Measurements from ENCODE around the gene LRRC61. TPM values are rescaled to one million over a fixed set of nuclear protein-coding genes. Genes with fewer than 3 reads are reported as not detected.

Gene LRRC61
- polyA plus RNA-seq, 1 donor (not counting 4 experiments of a cell fraction or from before 2014, with no cell fraction given) = 1.0 TPM

DNA sequence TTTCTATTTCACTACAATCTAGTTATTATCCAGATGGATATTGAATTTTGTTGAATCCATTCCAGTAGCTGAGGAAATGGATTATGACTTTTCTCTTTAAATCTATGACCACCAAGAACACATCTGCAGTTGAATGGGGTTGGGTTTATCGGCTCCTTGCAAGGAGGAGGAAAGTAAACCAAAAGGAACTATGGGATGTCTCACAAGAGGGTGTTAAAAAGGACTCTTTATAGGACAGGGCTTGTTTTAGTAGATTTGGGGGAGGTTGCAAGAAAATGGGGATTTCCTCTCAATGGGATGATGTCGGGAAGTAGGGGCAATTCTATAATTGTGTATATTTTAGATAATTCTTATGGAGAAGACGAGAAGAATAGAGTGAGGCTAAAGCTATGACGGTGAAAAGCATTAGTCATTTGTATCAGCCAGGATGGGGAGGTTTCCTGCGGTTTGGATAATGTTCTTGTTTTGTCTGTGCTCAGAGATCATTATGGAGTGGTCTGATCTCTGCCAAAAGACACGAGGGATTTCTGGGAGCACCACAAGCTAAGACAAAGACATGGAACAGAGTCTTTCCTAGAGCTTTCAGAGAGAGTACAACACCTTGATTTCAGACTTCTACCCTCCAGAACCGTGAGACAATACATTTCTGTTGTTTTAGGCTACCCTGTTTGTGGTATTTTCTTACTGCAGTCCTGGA, 5.3 kb upstream of the LRRC61 start:
- Histone ChIP-seq H3K79me2 (ENCODE audit: control insufficient read depth, insufficient read depth, low read length) (no peaks in the 10 kb centered on the region), H3K36me3 (ENCODE audit: control insufficient read depth in 2 of 2, extremely low read depth in 1 of 2, insufficient read depth in 2 of 2, low read length in 2 of 2) (no peaks in the 10 kb centered on the region), H3K9ac (ENCODE audit: control insufficient read depth, extremely low read depth, insufficient read depth, low read length) (no peak overlapping the region), H3K4me3 (ENCODE audit: control insufficient read depth in 2 of 3, extremely low read depth in 1 of 3, insufficient read depth in 2 of 3, low read depth in 1 of 3, low read length in 3 of 3) (no peak overlapping the region), H3K27me3 (ENCODE audit: control insufficient read depth, extremely low read depth, insufficient read depth, low read length) (no peaks in the 10 kb centered on the region), H3K9me1 (ENCODE audit: control insufficient read depth, extremely low read depth, insufficient read depth, low read length) (no peaks in the 10 kb centered on the region), H2AFZ (ENCODE audit: control insufficient read depth, low read length) (no peak overlapping the region), H4K20me1 (ENCODE audit: control insufficient read depth, extremely low read depth, insufficient read depth, low read length) (no peaks in the 10 kb centered on the region), H3K9me3 (ENCODE audit: control insufficient read depth, low read depth, low read length) (no peaks in the 10 kb centered on the region), H3K4me1 (ENCODE audit: control insufficient read depth, extremely low read depth, insufficient read depth, low read length) (peaks cover 9% of the 10 kb centered on the region), H3K27ac (ENCODE audit: control insufficient read depth, insufficient read depth, low read length) (no peak overlapping the region), H3K4me2 (ENCODE audit: control insufficient read depth, extremely low read depth, insufficient read depth, low read depth, low read length) (no peak overlapping the region)
- no peak for DNase-seq (ENCODE audit: low read depth, low spot score)
- TF ChIP-seq, protein P1, sequence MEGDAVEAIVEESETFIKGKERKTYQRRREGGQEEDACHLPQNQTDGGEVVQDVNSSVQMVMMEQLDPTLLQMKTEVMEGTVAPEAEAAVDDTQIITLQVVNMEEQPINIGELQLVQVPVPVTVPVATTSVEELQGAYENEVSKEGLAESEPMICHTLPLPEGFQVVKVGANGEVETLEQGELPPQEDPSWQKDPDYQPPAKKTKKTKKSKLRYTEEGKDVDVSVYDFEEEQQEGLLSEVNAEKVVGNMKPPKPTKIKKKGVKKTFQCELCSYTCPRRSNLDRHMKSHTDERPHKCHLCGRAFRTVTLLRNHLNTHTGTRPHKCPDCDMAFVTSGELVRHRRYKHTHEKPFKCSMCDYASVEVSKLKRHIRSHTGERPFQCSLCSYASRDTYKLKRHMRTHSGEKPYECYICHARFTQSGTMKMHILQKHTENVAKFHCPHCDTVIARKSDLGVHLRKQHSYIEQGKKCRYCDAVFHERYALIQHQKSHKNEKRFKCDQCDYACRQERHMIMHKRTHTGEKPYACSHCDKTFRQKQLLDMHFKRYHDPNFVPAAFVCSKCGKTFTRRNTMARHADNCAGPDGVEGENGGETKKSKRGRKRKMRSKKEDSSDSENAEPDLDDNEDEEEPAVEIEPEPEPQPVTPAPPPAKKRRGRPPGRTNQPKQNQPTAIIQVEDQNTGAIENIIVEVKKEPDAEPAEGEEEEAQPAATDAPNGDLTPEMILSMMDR (optimal IDR thresholded peaks at IDR 0.05 in 1 of 3, IDR thresholded peaks at IDR 0.05 in 1 of 3, conservative IDR thresholded peaks at IDR 0.05 in 1 of 3; ENCODE audit: extremely low read depth in 1 of 3, insufficient read depth in 2 of 3, low read length in 3 of 3) = no peak
- TF ChIP-seq EZH2 (IDR thresholded peaks at IDR 0.05; ENCODE audit: low read length) = no peak
- no peak for FAIRE-seq
- dilution Hi-C loops (cut with MboI; ENCODE audit: extremely low pct_ligation_motif_present, low sequenced_read_pairs) = no loop called here

DNA sequence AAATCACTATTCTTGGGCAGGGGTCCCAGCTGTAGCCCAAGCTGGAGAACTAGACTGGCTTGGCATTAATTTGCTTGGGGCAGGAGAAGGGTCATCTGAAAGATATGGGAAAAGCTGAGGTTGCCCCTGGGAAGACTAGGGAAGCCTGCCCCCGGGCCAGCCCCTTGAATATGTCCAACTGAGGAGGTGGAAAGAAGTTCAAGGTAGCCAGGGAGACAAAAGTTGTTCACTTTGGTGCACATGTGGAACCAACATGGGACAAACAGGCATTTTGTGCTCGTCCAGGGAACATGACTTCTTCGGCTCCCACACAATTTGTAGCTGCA, 1.4 kb upstream of the LRRC61 start:
- FAIRE-seq (no peak), DNase-seq (ENCODE audit: low read depth, low spot score) (no peak)
- no peak overlapping the region for H3K4me3 ChIP-seq (ENCODE audit: control insufficient read depth in 2 of 3, extremely low read depth in 1 of 3, insufficient read depth in 2 of 3, low read depth in 1 of 3, low read length in 3 of 3)
- no peaks in the 10 kb centered on the region for H3K9me1 ChIP-seq (ENCODE audit: control insufficient read depth, extremely low read depth, insufficient read depth, low read length)
- H3K4me1 ChIP-seq (ENCODE audit: control insufficient read depth, extremely low read depth, insufficient read depth, low read length) = peaks cover 22% of the 10 kb centered on the region
- H3K79me2 ChIP-seq (ENCODE audit: control insufficient read depth, insufficient read depth, low read length) = no peaks in the 10 kb centered on the region
- no peak overlapping the region for H2AFZ ChIP-seq (ENCODE audit: control insufficient read depth, low read length)
- TF ChIP-seq, protein P1 (optimal IDR thresholded peaks at IDR 0.05 in 1 of 3, IDR thresholded peaks at IDR 0.05 in 1 of 3, conservative IDR thresholded peaks at IDR 0.05 in 1 of 3; ENCODE audit: extremely low read depth in 1 of 3, insufficient read depth in 2 of 3, low read length in 3 of 3) = no peak
- TF ChIP-seq EZH2 (IDR thresholded peaks at IDR 0.05; ENCODE audit: low read length) = no peak
- no peak overlapping the region for H3K4me2 ChIP-seq (ENCODE audit: control insufficient read depth, extremely low read depth, insufficient read depth, low read depth, low read length)
- no peak overlapping the region for H3K9ac ChIP-seq (ENCODE audit: control insufficient read depth, extremely low read depth, insufficient read depth, low read length)
- no peaks in the 10 kb centered on the region for H3K36me3 ChIP-seq (ENCODE audit: control insufficient read depth in 2 of 2, extremely low read depth in 1 of 2, insufficient read depth in 2 of 2, low read length in 2 of 2)
- no peaks in the 10 kb centered on the region for H4K20me1 ChIP-seq (ENCODE audit: control insufficient read depth, extremely low read depth, insufficient read depth, low read length)
- dilution Hi-C loops (cut with MboI; ENCODE audit: extremely low pct_ligation_motif_present, low sequenced_read_pairs) = no loop called here
- H3K27ac ChIP-seq (ENCODE audit: control insufficient read depth, insufficient read depth, low read length) = no peak overlapping the region
- no peaks in the 10 kb centered on the region for H3K27me3 ChIP-seq (ENCODE audit: control insufficient read depth, extremely low read depth, insufficient read depth, low read length)
- H3K9me3 ChIP-seq (ENCODE audit: control insufficient read depth, low read depth, low read length) = no peaks in the 10 kb centered on the region
